SJSA1 (cell line): ENCODE measurements around the gene SMYD3. TPM values are rescaled to one million over a fixed set of nuclear protein-coding genes. Genes with fewer than 3 reads are reported as not detected.

Experiments
- DNase-seq, 2 experiments: peaks; one replicate each; pipeline ENCODE4 v3.0.0-alpha.2; 2015 to 2020; ENCODE audit warnings: low spot score in 2 of 2, low read depth in 1 of 2
- H3K27ac ChIP-seq: fragments of 250-450 bp; sonication (Bioruptor Pico); 2 replicates; pipeline ENCODE4 v1.5.1; 2020; ENCODE audit warnings: mild to moderate bottlenecking, moderate library complexity
- H3K27me3 ChIP-seq: fragments of 250-450 bp; sonication (Bioruptor Pico); replicated peaks from 2 replicates; pipeline ENCODE4 v1.5.1; 2020; ENCODE audit warnings: mild to moderate bottlenecking, moderate library complexity
- H3K36me3 ChIP-seq: fragments of 250-450 bp; sonication (Bioruptor Pico); 2 replicates; pipeline ENCODE4 v1.5.1; 2020; ENCODE audit warnings: mild to moderate bottlenecking
- H3K4me1 ChIP-seq: fragments of 250-450 bp; sonication (Bioruptor Pico); replicated peaks from 2 replicates; pipeline ENCODE4 v1.6.1; 2021; ENCODE audit warnings: mild to moderate bottlenecking
- H3K4me3 ChIP-seq: fragments of 250-450 bp; sonication (Bioruptor Pico); 2 replicates; pipeline ENCODE4 v1.5.1; 2020; ENCODE audit warnings: mild to moderate bottlenecking
- H3K9me3 ChIP-seq: fragments of 250-450 bp; sonication (Bioruptor Pico); replicated peaks from 2 replicates; pipeline ENCODE4 v1.5.1; 2020; ENCODE audit warnings: mild to moderate bottlenecking
- total RNA-seq: library from RNA; depleted of rRNA; stranded (reverse); fragments of >200 nt; shearing (Covaris generic); gene quantifications from 2 replicates; pipeline ENCODE4 v1.2.3, GENCODE V29; 2014

SMYD3 gene
- total RNA-seq, 1 experiment from 2014 or later: 38.5 TPM

DNA sequence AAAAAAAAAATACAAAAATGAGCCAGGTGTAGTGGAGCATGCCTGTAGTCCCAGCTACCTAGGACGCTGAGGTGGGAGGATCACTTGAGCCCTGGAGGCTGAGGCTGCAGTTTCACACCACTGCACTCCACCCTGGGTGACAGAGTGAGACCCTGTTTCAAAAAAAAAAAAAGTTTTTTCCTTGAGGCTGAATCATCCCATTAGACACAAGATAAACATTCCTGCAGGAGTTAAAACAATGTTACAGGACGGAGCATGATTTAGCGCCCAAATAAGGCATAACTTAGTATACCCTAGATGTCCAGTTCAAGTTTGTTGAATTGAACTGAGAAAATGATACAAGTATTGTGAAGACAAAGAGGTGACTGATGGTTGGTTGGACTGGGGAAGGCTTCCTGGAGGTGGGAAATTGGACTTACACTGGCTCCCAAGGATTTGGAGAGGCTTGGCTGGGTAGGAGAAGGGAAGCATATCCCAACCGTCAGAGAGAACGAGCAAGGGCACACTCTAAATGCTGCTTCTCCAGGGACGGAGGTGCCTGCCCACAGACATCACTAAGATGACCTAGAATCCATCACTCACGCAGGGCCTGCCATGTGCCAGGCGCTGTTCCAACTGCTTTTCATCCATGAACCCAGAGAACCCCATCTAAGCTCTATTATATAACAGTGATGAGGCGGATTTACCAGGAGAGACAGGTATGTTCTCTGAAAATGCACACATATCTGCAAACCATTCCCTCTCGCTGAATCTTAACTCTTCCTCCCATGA, 741.7 kb downstream of the SMYD3 start:
- H3K9me3 ChIP-seq: no peaks in the 10 kb centered on the region
- DNase-seq: peak in 1 of 2 experiments; percentile 60
- H3K27ac ChIP-seq: peak overlapping the region; percentile 31

DNA sequence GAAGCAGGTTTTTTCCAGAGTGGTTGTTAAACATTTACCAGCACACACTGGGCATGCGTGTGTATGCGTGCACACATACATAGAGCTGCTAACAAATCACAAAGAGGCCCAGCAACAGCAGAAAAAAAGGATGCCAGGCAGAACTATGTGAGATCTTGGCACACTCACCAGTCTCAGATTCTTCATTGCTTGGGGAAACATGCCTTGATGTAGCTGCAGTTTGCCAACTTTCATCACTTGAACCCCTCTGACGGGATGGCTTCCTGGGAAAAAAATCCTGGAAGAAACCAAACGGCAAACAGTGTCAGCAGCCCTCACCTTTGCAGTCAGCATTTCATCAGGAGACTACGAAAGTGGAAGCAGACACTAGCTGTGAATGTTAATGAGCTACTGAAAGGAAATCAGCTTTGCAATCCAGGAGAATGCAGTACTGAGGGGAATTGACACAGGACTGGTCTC, 743.2 kb downstream of the SMYD3 start:
- no peak for DNase-seq
- no peaks in the 10 kb centered on the region for H3K9me3 ChIP-seq
- no peak overlapping the region for H3K27ac ChIP-seq
- H3K27me3 ChIP-seq: no peaks in the 10 kb centered on the region
- H3K4me3 ChIP-seq: no peak overlapping the region
- peaks cover 13% of the 10 kb centered on the region for H3K4me1 ChIP-seq
- no peaks in the 10 kb centered on the region for H3K36me3 ChIP-seq

More for the DNA sequence above, 741.7 kb downstream of the SMYD3 start:
- no peaks in the 10 kb centered on the region for H3K27me3 ChIP-seq
- H3K4me3 ChIP-seq: no peak overlapping the region
- H3K4me1 ChIP-seq: peaks cover 21% of the 10 kb centered on the region
- no peaks in the 10 kb centered on the region for H3K36me3 ChIP-seq

DNA sequence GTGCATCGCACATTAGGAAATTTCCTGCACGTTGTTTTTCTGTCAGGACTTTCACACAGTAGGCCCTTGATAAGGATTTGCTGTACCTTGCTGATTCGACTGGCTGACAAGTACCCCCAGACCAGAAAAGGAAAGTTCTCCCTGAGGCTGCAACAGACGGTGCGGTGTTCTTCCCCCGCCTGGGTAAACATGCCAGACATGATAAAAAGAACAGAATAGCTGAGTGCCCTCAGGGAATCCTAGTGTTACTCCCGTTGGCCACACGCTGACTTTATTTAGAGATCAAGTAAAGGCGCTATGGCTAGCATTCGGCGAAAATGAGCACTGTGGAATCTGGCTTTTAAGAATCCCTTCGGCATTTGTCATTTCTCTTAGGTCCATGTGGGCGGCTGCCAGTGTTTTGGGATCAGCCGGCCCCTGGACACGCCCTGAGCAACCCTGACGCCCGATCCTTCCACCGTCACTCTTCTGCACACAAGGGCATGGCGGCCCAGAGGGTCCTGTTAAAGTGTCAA, 744.6 kb downstream of the SMYD3 start:
- H3K9me3 ChIP-seq: no peaks in the 10 kb centered on the region
- H3K4me1 ChIP-seq: peaks cover 13% of the 10 kb centered on the region
- H3K4me3 ChIP-seq: no peak overlapping the region
- no peak overlapping the region for H3K27ac ChIP-seq
- no peaks in the 10 kb centered on the region for H3K36me3 ChIP-seq
- no peaks in the 10 kb centered on the region for H3K27me3 ChIP-seq
- no peak for DNase-seq

DNA sequence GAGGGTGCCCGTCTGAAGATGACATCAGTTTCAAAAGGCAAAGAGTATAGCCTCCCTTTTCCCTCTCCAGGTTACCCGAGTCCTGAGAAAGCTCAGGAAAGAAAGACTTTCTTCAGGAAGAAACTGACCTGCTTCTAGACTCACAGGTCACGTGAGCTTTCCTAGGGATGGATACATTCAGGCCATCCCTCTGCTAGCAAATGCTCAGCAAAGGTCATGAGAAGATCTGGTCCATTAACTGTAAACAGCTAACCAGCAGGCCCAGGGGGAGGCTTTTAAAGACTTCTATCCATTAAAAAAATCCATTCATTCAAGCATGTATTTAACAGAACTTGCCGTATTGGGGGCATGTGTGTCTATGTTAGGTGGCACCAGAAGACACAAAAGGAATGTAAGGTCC, 746.8 kb downstream of the SMYD3 start:
- Histone ChIP-seq H3K9me3 (no peaks in the 10 kb centered on the region), H3K4me1 (peaks cover 7% of the 10 kb centered on the region)

DNA sequence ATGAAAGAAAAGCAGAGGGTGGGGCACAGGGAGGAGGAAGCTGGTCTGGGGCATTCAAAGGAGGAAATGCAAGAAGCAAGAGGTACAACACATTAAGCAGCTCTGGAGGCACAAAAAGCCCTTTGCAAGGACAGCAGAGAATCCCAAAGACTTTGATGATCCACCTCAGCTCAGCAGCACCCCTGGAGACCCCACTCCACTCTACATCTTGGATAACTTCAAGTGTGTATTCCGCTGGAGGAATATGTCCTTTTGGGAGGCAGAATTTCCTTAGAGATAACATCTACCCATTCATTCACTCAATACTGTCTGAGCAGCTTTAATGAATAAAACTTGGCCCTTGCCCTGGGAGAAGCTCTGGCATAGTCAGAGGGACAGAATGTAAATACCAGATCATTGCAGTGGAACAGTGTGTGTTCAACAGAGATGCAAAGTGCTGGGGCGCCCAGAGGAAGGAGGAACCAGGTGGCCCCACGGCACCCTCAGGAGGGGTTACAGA, 752.6 kb downstream of the SMYD3 start:
- H3K9me3 ChIP-seq: no peaks in the 10 kb centered on the region
- DNase-seq: no peak
- H3K27me3 ChIP-seq: no peaks in the 10 kb centered on the region; the same call in 1 of the 2 replicates
- no peak overlapping the region for H3K27ac ChIP-seq
- H3K4me3 ChIP-seq: no peak overlapping the region
- H3K4me1 ChIP-seq: 0 out of 2 replicates have a peak, but pooled peaks cover 6% of the 10 kb centered on the region
- no peaks in the 10 kb centered on the region for H3K36me3 ChIP-seq

More for the DNA sequence above, 746.8 kb downstream of the SMYD3 start:
- Histone ChIP-seq H3K36me3 (no peaks in the 10 kb centered on the region), H3K4me3 (no peak overlapping the region), H3K27me3 (no peaks in the 10 kb centered on the region; the same call in 1 of the 2 replicates), H3K27ac (no peak overlapping the region)
- DNase-seq: no peak

DNA sequence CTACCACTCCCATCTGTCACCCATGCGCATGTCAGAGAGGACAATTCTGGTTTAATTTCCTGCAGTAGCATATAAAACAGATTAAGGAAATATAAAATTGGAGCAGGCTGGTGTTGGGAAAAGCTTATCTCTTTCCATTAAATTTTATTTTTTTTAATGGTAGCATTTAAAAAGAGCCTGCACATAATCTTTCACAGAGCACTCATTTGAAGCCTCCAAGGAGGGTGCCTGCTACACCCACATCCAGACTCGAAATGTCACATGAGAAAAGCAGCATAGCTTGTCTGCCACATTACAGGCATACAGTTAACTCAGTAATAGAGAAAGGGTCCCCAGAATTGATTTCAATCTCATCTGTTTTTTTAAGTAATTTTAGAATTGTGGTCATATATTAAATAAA, 753.3 kb downstream of the SMYD3 start:
- no peaks in the 10 kb centered on the region for H3K9me3 ChIP-seq
- no peaks in the 10 kb centered on the region; the same call in 1 of the 2 replicates for H3K27me3 ChIP-seq
- no peak overlapping the region for H3K4me3 ChIP-seq
- H3K4me1 ChIP-seq: 0 out of 2 replicates have a peak, but pooled peaks cover 6% of the 10 kb centered on the region
- no peaks in the 10 kb centered on the region for H3K36me3 ChIP-seq
- no peak overlapping the region for H3K27ac ChIP-seq
- no peak for DNase-seq

DNA sequence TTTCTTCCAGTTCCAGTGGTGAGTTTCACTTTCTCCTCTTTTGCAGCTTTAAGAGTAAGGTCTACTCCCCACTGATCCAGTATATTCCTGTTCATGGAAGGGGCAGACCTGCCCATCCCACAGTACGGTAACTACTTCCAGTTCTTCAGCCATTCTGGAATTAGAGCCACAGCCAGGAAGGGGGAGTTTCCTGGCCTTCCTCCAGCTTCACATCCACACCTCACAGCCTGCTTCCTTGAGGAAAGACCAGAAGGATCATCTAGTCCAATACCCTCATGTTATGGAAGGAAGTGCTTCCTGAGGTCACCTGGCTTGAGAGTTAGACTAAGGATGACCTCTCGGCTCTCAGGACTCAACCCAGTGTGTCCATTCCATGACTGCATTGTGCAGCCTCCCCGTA, 754.5 kb downstream of the SMYD3 start:
- H3K27ac ChIP-seq: no peak overlapping the region
- no peak overlapping the region for H3K4me3 ChIP-seq
- DNase-seq: no peak
- H3K27me3 ChIP-seq: no peaks in the 10 kb centered on the region; the same call in 1 of the 2 replicates
- H3K9me3 ChIP-seq: no peaks in the 10 kb centered on the region
- H3K36me3 ChIP-seq: no peaks in the 10 kb centered on the region
- H3K4me1 ChIP-seq: 0 out of 2 replicates have a peak, but pooled peaks cover 6% of the 10 kb centered on the region

DNA sequence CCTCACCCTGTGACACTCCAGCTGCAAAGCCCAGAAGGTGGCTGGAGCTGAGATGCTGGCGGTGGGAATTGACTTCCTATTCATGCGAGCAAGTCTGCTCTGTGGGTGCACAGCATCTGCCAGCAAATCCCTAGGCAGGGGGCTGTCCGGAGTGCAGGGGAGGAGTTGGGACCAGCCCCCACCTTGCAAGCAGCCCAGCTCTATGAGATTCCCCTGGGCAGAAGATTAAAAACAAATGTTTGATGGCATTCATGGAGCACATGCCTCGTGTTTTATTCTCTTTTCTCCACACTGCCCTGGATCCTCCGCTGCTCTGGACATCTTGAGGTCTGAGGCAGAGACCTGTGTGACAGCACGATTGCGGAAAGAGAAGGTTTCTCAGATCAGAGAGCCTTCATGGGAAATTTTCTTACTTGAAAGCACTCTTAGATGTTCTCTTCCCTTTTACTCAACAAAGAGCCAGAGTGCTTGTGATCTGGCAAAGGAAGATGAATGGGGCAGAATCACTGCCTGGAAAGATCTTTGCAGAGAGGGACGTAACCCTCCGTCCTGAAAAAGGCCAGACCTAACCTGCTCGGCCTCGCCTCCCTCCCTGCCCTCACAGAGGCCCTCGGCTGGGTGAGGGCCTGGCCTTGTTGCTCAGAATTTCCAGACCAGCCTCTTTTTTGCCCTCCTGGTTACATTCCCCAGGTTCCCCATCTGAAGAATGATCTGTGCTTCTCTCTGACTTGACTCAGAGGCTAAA, 755.2 kb downstream of the SMYD3 start:
- H3K4me3 ChIP-seq: no peak overlapping the region
- DNase-seq: no peak
- no peaks in the 10 kb centered on the region; the same call in 1 of the 2 replicates for H3K27me3 ChIP-seq
- no peaks in the 10 kb centered on the region for H3K36me3 ChIP-seq
- no peaks in the 10 kb centered on the region for H3K9me3 ChIP-seq
- H3K27ac ChIP-seq: no peak overlapping the region
- H3K4me1 ChIP-seq: 0 out of 2 replicates have a peak, but pooled peaks cover 6% of the 10 kb centered on the region

DNA sequence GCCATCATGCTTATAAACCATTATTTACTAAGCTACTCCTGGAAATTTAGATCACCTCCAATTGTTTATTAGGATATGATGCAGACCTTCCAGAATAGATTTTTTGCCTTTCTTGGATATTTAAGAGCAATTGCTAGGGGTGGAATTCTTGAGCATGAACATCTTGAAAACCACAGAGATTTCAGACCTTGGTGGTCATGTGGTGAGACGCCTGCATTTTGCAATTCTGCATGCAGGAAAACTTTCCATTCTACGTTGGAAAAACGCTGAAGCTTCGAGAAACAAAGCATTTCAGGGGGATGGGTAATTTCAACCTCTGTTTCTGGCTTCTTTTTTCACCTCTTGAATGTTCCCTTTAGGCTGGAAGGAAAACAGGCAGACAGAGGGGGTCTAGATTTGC, 756.0 kb downstream of the SMYD3 start:
- H3K4me3 ChIP-seq: no peak overlapping the region
- no peak for DNase-seq
- 0 out of 2 replicates have a peak, but pooled peaks cover 6% of the 10 kb centered on the region for H3K4me1 ChIP-seq
- H3K27ac ChIP-seq: no peak overlapping the region
- no peaks in the 10 kb centered on the region for H3K36me3 ChIP-seq
- no peaks in the 10 kb centered on the region for H3K9me3 ChIP-seq
- H3K27me3 ChIP-seq: no peaks in the 10 kb centered on the region

DNA sequence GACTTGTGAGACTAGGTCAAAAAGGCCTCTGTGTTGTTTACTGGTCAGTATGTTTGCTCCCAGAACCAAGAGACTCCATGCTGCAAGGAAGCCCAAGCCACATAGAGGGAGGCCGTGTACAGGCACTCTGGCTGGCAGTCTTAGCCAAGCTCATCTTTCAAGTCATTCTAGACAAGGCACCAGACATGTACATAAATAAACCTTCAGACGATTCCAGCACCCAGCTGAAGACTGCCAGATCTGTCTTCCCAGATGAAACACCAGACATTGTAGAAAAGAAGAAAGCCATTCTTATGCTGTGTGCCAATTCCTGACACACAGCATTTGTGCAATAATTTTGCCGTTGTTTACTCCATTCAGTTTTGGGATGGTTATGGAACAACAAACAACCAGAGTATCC, 756.8 kb downstream of the SMYD3 start:
- H3K9me3 ChIP-seq: no peaks in the 10 kb centered on the region
- 0 out of 2 replicates have a peak, but pooled peaks cover 6% of the 10 kb centered on the region for H3K4me1 ChIP-seq
- H3K36me3 ChIP-seq: no peaks in the 10 kb centered on the region
- H3K27me3 ChIP-seq: no peaks in the 10 kb centered on the region
- DNase-seq: no peak
- no peak overlapping the region for H3K27ac ChIP-seq
- no peak overlapping the region for H3K4me3 ChIP-seq

DNA sequence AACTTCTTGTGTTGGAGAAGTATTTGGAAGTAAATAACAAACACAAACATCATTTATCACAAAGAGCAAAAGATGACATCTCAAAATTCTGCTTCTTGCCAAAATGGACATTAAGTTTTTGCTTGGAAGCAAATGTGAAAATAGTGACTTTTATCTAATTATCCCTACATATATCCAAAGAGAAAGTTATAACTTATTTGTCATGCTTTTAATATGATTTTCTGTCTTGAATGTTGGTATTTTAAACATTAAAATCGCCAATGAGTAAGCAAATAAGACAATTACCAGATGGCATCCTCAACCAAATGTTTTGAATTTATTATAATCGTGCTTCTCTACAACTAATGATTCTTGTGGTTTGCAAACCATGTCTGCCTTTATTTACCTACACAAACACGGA, 758.0 kb downstream of the SMYD3 start:
- no peak for DNase-seq

DNA sequence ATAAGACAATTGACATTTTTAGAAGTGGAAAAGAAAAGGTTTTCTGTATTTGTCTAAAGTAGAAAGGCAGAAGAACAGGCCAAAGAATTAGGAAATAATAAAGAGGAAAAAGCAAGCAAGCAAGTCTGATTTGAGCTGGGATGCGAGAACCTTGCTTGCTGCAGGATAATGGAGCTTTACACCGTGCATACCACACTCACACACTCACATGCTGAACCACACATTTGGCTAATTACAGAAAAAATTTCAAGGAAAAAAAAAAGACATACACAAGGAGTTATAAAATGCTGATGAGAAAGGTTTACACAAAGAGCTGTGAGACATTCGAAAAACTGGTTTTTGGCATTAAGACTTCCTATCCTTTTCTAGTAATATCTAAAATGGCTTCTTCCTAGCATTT, 758.4 kb downstream of the SMYD3 start:
- DNase-seq: no peak
- Histone ChIP-seq H3K9me3 (no peaks in the 10 kb centered on the region), H3K36me3 (no peaks in the 10 kb centered on the region), H3K27me3 (no peaks in the 10 kb centered on the region), H3K4me1 (no peaks in the 10 kb centered on the region), H3K27ac (no peak overlapping the region), H3K4me3 (no peak overlapping the region)

More for the DNA sequence above, 758.0 kb downstream of the SMYD3 start:
- no peak overlapping the region for H3K4me3 ChIP-seq
- H3K36me3 ChIP-seq: no peaks in the 10 kb centered on the region
- H3K27me3 ChIP-seq: no peaks in the 10 kb centered on the region
- no peak overlapping the region for H3K27ac ChIP-seq
- H3K9me3 ChIP-seq: no peaks in the 10 kb centered on the region
- no peaks in the 10 kb centered on the region for H3K4me1 ChIP-seq

DNA sequence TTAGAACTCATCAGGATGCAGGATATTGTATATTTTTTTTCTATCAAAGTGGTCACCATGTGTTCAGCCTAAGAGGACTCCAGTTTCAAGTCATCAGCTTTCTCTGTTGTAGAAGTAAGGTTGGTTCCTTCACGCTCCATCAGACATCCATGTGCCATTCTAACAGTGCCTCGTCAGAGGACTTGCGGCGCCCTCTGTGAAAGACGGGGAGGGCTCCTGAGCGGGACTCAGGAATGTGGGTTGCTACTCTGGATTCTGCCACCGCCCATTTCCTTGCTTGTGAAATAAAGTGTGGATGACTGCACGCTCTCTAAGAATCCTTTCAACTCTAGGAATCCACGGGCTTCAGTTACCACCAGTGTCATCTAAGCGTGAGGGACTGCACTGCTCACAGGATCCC, 758.8 kb downstream of the SMYD3 start:
- Histone ChIP-seq H3K36me3 (no peaks in the 10 kb centered on the region), H3K9me3 (no peaks in the 10 kb centered on the region), H3K27ac (no peak overlapping the region), H3K4me3 (no peak overlapping the region), H3K27me3 (no peaks in the 10 kb centered on the region), H3K4me1 (no peaks in the 10 kb centered on the region)
- DNase-seq: no peak
